Thyroid gland (tissue), 4 donors: Measurements from ENCODE around the gene PRPF38A.

Experiments used
- CTCF ChIP-seq, 6 experiments: fragments of 200-600 bp in 3 of 6; fragments of 450-650 bp in 3 of 6; sonication (generic) in 3 of 6; IDR thresholded peaks; one replicate each; pipeline ENCODE4 v1.5.1; 2016 to 2019; ENCODE audit warnings: antibody characterized with exemption in 6 of 6, mild to moderate bottlenecking in 2 of 6, inconsistent platforms in 1 of 6, moderate library complexity in 1 of 6
- POLR2A ChIP-seq, 2 donors: fragments of 450-650 bp; IDR thresholded peaks; one replicate each; pipeline ENCODE4 v1.6.1; 2017; ENCODE audit warnings: antibody characterized with exemption in 2 of 2, mild to moderate bottlenecking in 2 of 2, moderate library complexity in 1 of 2

GRCh38 chr1:52426371-52426770 is 22.0 kb downstream of the PRPF38A start:
- no peak for TF ChIP-seq CTCF (IDR thresholded peaks at IDR 0.05)
- no peak for TF ChIP-seq POLR2A (IDR thresholded peaks at IDR 0.05)
